ENCODE measurements around the gene DHX9. TPM values are rescaled to one million over a fixed set of nuclear protein-coding genes. Genes with fewer than 3 reads are reported as not detected.

The DHX9 gene
- polyA plus RNA-seq, 1 donor from 2014 or later = 193 TPM

DNA sequence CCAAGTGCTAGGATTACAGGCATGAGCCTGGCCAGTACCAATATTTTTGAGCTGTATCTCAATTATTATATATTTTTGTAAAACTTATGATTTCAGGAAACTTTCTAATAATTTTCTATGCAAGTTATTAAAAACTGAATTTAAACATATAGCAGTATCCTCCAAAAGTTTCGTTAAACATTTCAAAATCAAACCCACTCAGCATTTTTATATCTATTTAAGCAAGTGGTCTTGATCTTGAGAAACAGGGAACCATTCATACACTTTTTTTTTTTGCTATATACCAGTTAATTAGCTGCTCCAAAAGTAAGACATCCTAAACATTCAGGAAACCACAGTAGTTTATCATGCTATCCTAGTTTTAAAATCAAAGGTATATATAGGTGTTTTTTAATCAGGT, 91.8 kb downstream of the DHX9 start:
- Histone ChIP-seq H3K9me2 (ENCODE audit: insufficient read depth, low read length) (no peaks in the 10 kb centered on the region), H3K27ac (ENCODE audit: low read length) (no peak overlapping the region), H3K9ac (ENCODE audit: low read length) (no peak overlapping the region), H4K20me1 (ENCODE audit: insufficient read depth) (no peaks in the 10 kb centered on the region), H3F3A (ENCODE audit: insufficient read depth, low read length, poor library complexity, severe bottlenecking) (no peaks in the 10 kb centered on the region), H3K9me3 (ENCODE audit: low read length) (no peaks in the 10 kb centered on the region), H3K27me3 (ENCODE audit: insufficient read depth, low read depth, low read length) (no peaks in the 10 kb centered on the region), H3K4me3 (ENCODE audit: low read length) (no peak overlapping the region), H2AFZ (ENCODE audit: low read depth, low read length) (no peak overlapping the region), H3K79me2 (replicated peaks; ENCODE audit: insufficient read depth, low read length) (no peaks in the 10 kb centered on the region), H3K4me2 (ENCODE audit: low read length) (no peak overlapping the region), H3K36me3 (ENCODE audit: insufficient read depth, low read length) (no peaks in the 10 kb centered on the region)
- TF ChIP-seq POLR2AphosphoS5 (IDR thresholded peaks at IDR 0.05) (no peak), EP300 (conservative IDR thresholded peaks at IDR 0.05; ENCODE audit: poor library complexity, severe bottlenecking) (no peak), EZH2 (IDR thresholded peaks at IDR 0.05; ENCODE audit: borderline replicate concordance, insufficient read depth, low read length, poor library complexity, severe bottlenecking) (no peak), RAD21 (conservative IDR thresholded peaks at IDR 0.05) (no peak), MXI1 (conservative IDR thresholded peaks at IDR 0.05; ENCODE audit: poor library complexity, severe bottlenecking) (no peak), TAF1 (IDR thresholded peaks at IDR 0.05; ENCODE audit: low read depth) (no peak), SMC3 (conservative IDR thresholded peaks at IDR 0.05; ENCODE audit: poor library complexity) (no peak)
- TF ChIP-seq, protein P1, sequence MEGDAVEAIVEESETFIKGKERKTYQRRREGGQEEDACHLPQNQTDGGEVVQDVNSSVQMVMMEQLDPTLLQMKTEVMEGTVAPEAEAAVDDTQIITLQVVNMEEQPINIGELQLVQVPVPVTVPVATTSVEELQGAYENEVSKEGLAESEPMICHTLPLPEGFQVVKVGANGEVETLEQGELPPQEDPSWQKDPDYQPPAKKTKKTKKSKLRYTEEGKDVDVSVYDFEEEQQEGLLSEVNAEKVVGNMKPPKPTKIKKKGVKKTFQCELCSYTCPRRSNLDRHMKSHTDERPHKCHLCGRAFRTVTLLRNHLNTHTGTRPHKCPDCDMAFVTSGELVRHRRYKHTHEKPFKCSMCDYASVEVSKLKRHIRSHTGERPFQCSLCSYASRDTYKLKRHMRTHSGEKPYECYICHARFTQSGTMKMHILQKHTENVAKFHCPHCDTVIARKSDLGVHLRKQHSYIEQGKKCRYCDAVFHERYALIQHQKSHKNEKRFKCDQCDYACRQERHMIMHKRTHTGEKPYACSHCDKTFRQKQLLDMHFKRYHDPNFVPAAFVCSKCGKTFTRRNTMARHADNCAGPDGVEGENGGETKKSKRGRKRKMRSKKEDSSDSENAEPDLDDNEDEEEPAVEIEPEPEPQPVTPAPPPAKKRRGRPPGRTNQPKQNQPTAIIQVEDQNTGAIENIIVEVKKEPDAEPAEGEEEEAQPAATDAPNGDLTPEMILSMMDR (IDR thresholded peaks at IDR 0.05; ENCODE audit: poor library complexity, severe bottlenecking) = no peak
- TF ChIP-seq, protein P2, sequence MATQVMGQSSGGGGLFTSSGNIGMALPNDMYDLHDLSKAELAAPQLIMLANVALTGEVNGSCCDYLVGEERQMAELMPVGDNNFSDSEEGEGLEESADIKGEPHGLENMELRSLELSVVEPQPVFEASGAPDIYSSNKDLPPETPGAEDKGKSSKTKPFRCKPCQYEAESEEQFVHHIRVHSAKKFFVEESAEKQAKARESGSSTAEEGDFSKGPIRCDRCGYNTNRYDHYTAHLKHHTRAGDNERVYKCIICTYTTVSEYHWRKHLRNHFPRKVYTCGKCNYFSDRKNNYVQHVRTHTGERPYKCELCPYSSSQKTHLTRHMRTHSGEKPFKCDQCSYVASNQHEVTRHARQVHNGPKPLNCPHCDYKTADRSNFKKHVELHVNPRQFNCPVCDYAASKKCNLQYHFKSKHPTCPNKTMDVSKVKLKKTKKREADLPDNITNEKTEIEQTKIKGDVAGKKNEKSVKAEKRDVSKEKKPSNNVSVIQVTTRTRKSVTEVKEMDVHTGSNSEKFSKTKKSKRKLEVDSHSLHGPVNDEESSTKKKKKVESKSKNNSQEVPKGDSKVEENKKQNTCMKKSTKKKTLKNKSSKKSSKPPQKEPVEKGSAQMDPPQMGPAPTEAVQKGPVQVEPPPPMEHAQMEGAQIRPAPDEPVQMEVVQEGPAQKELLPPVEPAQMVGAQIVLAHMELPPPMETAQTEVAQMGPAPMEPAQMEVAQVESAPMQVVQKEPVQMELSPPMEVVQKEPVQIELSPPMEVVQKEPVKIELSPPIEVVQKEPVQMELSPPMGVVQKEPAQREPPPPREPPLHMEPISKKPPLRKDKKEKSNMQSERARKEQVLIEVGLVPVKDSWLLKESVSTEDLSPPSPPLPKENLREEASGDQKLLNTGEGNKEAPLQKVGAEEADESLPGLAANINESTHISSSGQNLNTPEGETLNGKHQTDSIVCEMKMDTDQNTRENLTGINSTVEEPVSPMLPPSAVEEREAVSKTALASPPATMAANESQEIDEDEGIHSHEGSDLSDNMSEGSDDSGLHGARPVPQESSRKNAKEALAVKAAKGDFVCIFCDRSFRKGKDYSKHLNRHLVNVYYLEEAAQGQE (IDR thresholded peaks at IDR 0.05; ENCODE audit: borderline replicate concordance) = no peak

DNA sequence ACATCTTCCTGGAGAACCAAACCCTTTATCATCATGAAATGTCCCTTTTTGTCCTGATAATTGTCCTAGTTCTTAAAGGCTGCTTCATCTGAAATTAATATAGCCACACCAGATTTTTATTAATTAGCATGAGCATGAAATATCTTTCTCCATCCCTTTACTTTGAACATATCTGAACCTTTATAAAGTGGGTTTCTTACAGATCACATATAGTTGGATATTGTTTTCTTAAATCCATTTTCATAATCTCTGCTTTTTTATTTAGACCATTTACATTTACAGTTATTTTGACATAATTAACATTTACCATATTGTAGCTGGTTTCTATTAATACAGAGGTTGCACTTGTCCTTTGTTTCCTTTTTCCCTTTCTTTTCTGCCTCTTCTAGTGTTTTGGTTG, 96.6 kb downstream of the DHX9 start:
- Histone ChIP-seq H4K20me1 (ENCODE audit: insufficient read depth) (no peaks in the 10 kb centered on the region), H3K4me2 (ENCODE audit: low read length) (no peak overlapping the region), H3K36me3 (ENCODE audit: insufficient read depth, low read length) (no peaks in the 10 kb centered on the region), H2AFZ (ENCODE audit: low read depth, low read length) (no peak overlapping the region), H3K9me2 (ENCODE audit: insufficient read depth, low read length) (no peaks in the 10 kb centered on the region), H3K4me3 (ENCODE audit: low read length) (no peak overlapping the region), H3K9me3 (ENCODE audit: low read length) (no peaks in the 10 kb centered on the region), H3K27me3 (ENCODE audit: insufficient read depth, low read depth, low read length) (no peaks in the 10 kb centered on the region), H3K79me2 (replicated peaks; ENCODE audit: insufficient read depth, low read length) (no peaks in the 10 kb centered on the region), H3K27ac (ENCODE audit: low read length) (no peak overlapping the region), H3K9ac (ENCODE audit: low read length) (no peak overlapping the region), H3F3A (ENCODE audit: insufficient read depth, low read length, poor library complexity, severe bottlenecking) (no peaks in the 10 kb centered on the region)
- TF ChIP-seq TAF1 (IDR thresholded peaks at IDR 0.05; ENCODE audit: low read depth) (no peak), EZH2 (IDR thresholded peaks at IDR 0.05; ENCODE audit: borderline replicate concordance, insufficient read depth, low read length, poor library complexity, severe bottlenecking) (no peak), MXI1 (conservative IDR thresholded peaks at IDR 0.05; ENCODE audit: poor library complexity, severe bottlenecking) (no peak), SMC3 (conservative IDR thresholded peaks at IDR 0.05; ENCODE audit: poor library complexity) (no peak), EP300 (conservative IDR thresholded peaks at IDR 0.05; ENCODE audit: poor library complexity, severe bottlenecking) (no peak), POLR2AphosphoS5 (IDR thresholded peaks at IDR 0.05) (no peak), RAD21 (conservative IDR thresholded peaks at IDR 0.05) (no peak)
- TF ChIP-seq, protein P2 (IDR thresholded peaks at IDR 0.05; ENCODE audit: borderline replicate concordance) = no peak
